SK-N-SH treated with all-trans-retinoic acid at 6 μM for 48 hours (cell line): Measurements from ENCODE around the gene ENTREP3.

ENCODE experiments used
- ATAC-seq: fragments of 200-7000 bp; cut with Tn5 transposase; 3 replicates; pipeline ENCODE4 v1.9.1; 2020; ENCODE audit warnings: mild to moderate bottlenecking, moderate library complexity
- BACH2 ChIP-seq: fragments of 250-450 bp; sonication (Bioruptor Pico); IDR thresholded peaks from 2 replicates; pipeline ENCODE4 v1.9.0; 2021; ENCODE audit warnings: mild to moderate bottlenecking, borderline replicate concordance
- CSDC2 ChIP-seq: fragments of 250-450 bp; sonication (Bioruptor Pico); IDR thresholded peaks from 2 replicates; pipeline ENCODE4 v1.5.0; 2020; ENCODE audit warnings: mild to moderate bottlenecking, moderate library complexity
- ESRRG ChIP-seq: fragments of 250-450 bp; sonication (Bioruptor Pico); IDR thresholded peaks from 2 replicates; pipeline ENCODE4 v1.6.1; 2021; ENCODE audit warnings: mild to moderate bottlenecking
- RARB ChIP-seq: fragments of 250-450 bp; sonication (Bioruptor Pico); IDR thresholded peaks from 2 replicates; pipeline ENCODE4 v1.8.0; 2021; ENCODE audit warnings: mild to moderate bottlenecking, moderate library complexity
- SNAI2 ChIP-seq: fragments of 250-450 bp; sonication (Bioruptor Pico); IDR thresholded peaks from 2 replicates; pipeline ENCODE4 v1.5.0; 2020; ENCODE audit warnings: mild to moderate bottlenecking, moderate library complexity
- TCF4 ChIP-seq: fragments of 250-450 bp; sonication (Bioruptor Pico); IDR thresholded peaks from 2 replicates; pipeline ENCODE4 v1.8.0; 2021; ENCODE audit warnings: mild to moderate bottlenecking, moderate library complexity, borderline replicate concordance
- TOX ChIP-seq: fragments of 250-450 bp; sonication (Bioruptor Pico); IDR thresholded peaks from 2 replicates; pipeline ENCODE4 v1.8.0; 2021; ENCODE audit warnings: mild to moderate bottlenecking, moderate library complexity, borderline replicate concordance
- ZFP3 ChIP-seq: fragments of 250-450 bp; sonication (Bioruptor Pico); IDR thresholded peaks from 2 replicates; pipeline ENCODE4 v1.5.0; 2020; ENCODE audit warnings: mild to moderate bottlenecking, moderate library complexity
- ZFP30 ChIP-seq: fragments of 450-650 bp; formaldehyde crosslinking; IDR thresholded peaks from 2 replicates; pipeline ENCODE4 v1.5.0; 2022; ENCODE audit warnings: mild to moderate bottlenecking, moderate library complexity
- ZNF565 ChIP-seq: fragments of 450-650 bp; formaldehyde crosslinking; conservative IDR thresholded peaks from 2 replicates; pipeline ENCODE4 v1.5.0; 2020; ENCODE audit warnings: low read depth, mild to moderate bottlenecking, moderate library complexity
- ZNF70 ChIP-seq: fragments of 450-650 bp; formaldehyde crosslinking; IDR thresholded peaks from 2 replicates; pipeline ENCODE4 v1.5.0; 2020; ENCODE audit warnings: mild to moderate bottlenecking, moderate library complexity
- ZNF8 ChIP-seq: fragments of 450-650 bp; formaldehyde crosslinking; IDR thresholded peaks from 2 replicates; pipeline ENCODE4 v1.5.0; 2020; ENCODE audit warnings: mild to moderate bottlenecking, moderate library complexity
- TF ChIP-seq, protein P1 (sequence below): fragments of 250-450 bp; sonication (Bioruptor Pico); IDR thresholded peaks from 2 replicates; pipeline ENCODE4 v1.5.1; 2020; ENCODE audit warnings: low read depth, mild to moderate bottlenecking, moderate library complexity
- TF ChIP-seq, protein P2 (sequence below): fragments of 250-450 bp; sonication (Bioruptor Pico); IDR thresholded peaks from 2 replicates; pipeline ENCODE4 v1.5.0; 2020; ENCODE audit warnings: mild to moderate bottlenecking, moderate library complexity
- TF ChIP-seq, protein P3 (sequence below): fragments of 250-450 bp; sonication (Bioruptor Pico); IDR thresholded peaks from 2 replicates; pipeline ENCODE4 v1.8.0; 2020; ENCODE audit warnings: mild to moderate bottlenecking, moderate library complexity, borderline replicate concordance
- TF ChIP-seq, protein P4 (sequence below): fragments of 250-450 bp; sonication (Bioruptor Pico); IDR thresholded peaks from 2 replicates; pipeline ENCODE4 v1.5.1; 2021; ENCODE audit warnings: mild to moderate bottlenecking, moderate library complexity
- TF ChIP-seq, protein P5 (sequence below): fragments of 250-450 bp; sonication (Bioruptor Pico); IDR thresholded peaks from 2 replicates; pipeline ENCODE4 v1.8.0; 2021; ENCODE audit warnings: low read depth, mild to moderate bottlenecking, moderate library complexity, borderline replicate concordance

The ENTREP3 gene

DNA sequence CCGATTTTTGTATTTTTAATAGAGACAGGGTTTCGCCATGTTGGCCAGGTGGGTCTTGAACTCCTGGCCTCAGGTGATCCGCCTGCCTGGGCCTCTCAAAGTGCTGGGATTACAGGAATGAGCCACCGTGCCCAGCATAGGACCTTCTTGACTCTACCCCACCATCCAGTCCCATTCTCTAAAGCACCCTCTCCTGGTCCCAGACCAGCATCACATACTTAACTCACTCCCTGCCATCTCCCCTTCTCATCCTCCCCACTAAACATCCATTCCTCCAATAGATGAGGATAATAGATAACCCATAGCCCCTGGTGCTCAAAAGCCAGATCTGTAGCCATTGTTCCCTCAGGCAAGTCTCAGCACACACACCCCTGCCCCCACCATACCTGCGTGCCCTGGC is 2.1 kb downstream of the ENTREP3 start:
- TF ChIP-seq SNAI2 (CRISPR knock-in tag) (no peak), ESRRG (CRISPR knock-in tag) (no peak), ZFP3 (no peak), CSDC2 (CRISPR knock-in tag) (no peak)
- TF ChIP-seq, protein P1, sequence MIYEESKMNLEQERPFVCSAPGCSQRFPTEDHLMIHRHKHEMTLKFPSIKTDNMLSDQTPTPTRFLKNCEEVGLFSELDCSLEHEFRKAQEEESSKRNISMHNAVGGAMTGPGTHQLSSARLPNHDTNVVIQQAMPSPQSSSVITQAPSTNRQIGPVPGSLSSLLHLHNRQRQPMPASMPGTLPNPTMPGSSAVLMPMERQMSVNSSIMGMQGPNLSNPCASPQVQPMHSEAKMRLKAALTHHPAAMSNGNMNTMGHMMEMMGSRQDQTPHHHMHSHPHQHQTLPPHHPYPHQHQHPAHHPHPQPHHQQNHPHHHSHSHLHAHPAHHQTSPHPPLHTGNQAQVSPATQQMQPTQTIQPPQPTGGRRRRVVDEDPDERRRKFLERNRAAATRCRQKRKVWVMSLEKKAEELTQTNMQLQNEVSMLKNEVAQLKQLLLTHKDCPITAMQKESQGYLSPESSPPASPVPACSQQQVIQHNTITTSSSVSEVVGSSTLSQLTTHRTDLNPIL (CRISPR knock-in tag) = no peak
- TF ChIP-seq, protein P2, sequence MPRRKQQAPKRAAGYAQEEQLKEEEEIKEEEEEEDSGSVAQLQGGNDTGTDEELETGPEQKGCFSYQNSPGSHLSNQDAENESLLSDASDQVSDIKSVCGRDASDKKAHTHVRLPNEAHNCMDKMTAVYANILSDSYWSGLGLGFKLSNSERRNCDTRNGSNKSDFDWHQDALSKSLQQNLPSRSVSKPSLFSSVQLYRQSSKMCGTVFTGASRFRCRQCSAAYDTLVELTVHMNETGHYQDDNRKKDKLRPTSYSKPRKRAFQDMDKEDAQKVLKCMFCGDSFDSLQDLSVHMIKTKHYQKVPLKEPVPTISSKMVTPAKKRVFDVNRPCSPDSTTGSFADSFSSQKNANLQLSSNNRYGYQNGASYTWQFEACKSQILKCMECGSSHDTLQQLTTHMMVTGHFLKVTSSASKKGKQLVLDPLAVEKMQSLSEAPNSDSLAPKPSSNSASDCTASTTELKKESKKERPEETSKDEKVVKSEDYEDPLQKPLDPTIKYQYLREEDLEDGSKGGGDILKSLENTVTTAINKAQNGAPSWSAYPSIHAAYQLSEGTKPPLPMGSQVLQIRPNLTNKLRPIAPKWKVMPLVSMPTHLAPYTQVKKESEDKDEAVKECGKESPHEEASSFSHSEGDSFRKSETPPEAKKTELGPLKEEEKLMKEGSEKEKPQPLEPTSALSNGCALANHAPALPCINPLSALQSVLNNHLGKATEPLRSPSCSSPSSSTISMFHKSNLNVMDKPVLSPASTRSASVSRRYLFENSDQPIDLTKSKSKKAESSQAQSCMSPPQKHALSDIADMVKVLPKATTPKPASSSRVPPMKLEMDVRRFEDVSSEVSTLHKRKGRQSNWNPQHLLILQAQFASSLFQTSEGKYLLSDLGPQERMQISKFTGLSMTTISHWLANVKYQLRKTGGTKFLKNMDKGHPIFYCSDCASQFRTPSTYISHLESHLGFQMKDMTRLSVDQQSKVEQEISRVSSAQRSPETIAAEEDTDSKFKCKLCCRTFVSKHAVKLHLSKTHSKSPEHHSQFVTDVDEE (CRISPR knock-in tag) = no peak
- no peak for ATAC-seq

DNA sequence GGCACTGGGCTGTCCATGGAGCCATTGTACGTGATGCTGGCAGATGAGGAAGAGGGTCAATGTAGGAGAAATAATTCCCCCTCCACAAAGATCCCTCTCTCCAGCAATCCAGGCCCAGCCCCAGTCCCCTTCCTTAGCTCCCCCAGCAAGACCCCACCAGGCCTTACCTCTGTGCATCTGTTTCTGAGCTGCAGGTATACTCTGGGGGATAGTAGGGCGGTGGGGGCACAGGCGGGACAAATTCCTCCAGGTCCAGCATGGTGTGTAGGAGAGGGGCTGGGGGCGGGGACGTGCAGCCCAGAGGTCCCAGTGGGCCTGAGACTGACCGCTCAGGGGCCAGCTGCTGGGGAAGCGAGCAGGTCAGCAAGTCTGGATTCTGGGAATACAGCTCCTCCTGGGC is 3.7 kb downstream of the ENTREP3 start:
- TF ChIP-seq RARB (no peak), ZNF8 (CRISPR knock-in tag) (no peak), TCF4 (CRISPR knock-in tag) (no peak), ZNF70 (CRISPR knock-in tag) (no peak), ESRRG (CRISPR knock-in tag) (no peak), ZNF565 (CRISPR knock-in tag) (no peak), ZFP3 (no peak), TOX (CRISPR knock-in tag) (no peak), BACH2 (CRISPR knock-in tag) (no peak)
- TF ChIP-seq, protein P3, sequence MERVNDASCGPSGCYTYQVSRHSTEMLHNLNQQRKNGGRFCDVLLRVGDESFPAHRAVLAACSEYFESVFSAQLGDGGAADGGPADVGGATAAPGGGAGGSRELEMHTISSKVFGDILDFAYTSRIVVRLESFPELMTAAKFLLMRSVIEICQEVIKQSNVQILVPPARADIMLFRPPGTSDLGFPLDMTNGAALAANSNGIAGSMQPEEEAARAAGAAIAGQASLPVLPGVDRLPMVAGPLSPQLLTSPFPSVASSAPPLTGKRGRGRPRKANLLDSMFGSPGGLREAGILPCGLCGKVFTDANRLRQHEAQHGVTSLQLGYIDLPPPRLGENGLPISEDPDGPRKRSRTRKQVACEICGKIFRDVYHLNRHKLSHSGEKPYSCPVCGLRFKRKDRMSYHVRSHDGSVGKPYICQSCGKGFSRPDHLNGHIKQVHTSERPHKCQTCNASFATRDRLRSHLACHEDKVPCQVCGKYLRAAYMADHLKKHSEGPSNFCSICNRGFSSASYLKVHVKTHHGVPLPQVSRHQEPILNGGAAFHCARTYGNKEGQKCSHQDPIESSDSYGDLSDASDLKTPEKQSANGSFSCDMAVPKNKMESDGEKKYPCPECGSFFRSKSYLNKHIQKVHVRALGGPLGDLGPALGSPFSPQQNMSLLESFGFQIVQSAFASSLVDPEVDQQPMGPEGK (CRISPR knock-in tag) = no peak
- TF ChIP-seq, protein P1 (CRISPR knock-in tag) = no peak
- no peak for ATAC-seq

DNA sequence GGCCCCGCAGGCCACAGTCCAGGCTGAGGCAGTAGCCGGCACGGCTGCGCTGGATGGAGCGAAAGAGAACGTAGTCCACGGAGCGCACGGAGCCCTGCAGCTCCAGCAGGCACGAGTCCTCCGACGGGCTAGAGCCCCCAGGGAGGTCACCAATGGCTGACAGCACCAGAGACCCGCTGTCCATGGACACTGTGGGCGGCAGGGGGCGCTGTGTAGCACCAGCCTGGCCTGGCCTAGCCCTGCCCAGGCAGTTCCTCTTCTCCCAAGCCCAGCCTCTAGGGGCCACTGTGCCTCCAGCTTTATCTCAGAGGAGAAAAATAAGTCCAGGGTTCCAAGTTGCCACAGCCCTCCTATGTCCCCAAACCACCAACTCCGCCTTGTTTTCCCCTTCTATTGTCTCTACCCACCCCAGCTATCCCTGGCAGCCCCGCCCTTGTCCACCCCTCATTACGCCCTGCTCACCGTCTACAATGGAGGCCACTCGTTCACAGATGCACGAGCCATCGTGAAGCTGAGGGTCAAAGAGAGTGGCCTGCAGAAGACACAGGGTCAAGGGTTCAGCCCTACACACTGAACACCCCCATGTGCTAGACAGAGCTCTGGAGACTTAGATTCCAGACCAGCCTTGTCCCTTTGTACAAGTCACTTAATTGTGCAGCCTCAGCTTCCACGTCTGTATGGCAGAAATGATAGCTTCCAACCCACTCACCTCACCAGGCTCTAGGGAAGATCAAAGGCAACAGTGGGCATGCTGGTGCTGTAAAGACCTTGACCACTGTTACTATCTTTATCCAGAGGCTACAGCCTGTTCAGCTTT is 4.4 kb downstream of the ENTREP3 start:
- ATAC-seq = peak; percentile 83
- TF ChIP-seq TCF4 (CRISPR knock-in tag) = no peak
- no peak for TF ChIP-seq ESRRG (CRISPR knock-in tag)
- TF ChIP-seq, protein P3 (CRISPR knock-in tag) = no peak
- no peak for TF ChIP-seq ZFP3
- TF ChIP-seq RARB = no peak
- no peak for TF ChIP-seq BACH2 (CRISPR knock-in tag)

DNA sequence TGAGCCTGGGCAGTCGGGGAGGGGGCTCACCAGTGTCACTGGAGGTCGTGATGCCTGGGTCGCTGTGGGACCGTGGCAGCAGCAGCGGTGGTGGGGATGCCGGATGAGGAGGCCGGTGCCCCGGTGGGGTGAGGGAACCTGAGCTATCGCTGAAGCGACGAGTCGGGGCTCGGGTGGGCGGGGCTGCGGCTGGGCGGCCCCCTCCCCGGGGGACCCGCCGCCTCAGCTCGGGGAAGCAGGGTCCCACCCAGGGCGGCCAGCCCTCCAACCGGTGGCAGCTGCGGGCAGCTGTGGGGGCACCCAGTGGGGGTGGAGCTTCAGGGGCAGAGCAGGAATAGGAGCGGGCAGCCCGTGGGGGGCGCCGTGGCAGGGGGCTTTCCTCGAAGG is 5.0 kb downstream of the ENTREP3 start:
- ATAC-seq = no peak
- TF ChIP-seq, protein P2 (CRISPR knock-in tag) = no peak
- TF ChIP-seq, protein P4, sequence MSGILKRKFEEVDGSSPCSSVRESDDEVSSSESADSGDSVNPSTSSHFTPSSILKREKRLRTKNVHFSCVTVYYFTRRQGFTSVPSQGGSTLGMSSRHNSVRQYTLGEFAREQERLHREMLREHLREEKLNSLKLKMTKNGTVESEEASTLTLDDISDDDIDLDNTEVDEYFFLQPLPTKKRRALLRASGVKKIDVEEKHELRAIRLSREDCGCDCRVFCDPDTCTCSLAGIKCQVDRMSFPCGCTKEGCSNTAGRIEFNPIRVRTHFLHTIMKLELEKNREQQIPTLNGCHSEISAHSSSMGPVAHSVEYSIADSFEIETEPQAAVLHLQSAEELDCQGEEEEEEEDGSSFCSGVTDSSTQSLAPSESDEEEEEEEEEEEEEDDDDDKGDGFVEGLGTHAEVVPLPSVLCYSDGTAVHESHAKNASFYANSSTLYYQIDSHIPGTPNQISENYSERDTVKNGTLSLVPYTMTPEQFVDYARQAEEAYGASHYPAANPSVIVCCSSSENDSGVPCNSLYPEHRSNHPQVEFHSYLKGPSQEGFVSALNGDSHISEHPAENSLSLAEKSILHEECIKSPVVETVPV (CRISPR knock-in tag) = no peak
- TF ChIP-seq ZNF565 (CRISPR knock-in tag) (no peak), ZFP30 (CRISPR knock-in tag) (no peak), TOX (CRISPR knock-in tag) (no peak)
- TF ChIP-seq, protein P5, sequence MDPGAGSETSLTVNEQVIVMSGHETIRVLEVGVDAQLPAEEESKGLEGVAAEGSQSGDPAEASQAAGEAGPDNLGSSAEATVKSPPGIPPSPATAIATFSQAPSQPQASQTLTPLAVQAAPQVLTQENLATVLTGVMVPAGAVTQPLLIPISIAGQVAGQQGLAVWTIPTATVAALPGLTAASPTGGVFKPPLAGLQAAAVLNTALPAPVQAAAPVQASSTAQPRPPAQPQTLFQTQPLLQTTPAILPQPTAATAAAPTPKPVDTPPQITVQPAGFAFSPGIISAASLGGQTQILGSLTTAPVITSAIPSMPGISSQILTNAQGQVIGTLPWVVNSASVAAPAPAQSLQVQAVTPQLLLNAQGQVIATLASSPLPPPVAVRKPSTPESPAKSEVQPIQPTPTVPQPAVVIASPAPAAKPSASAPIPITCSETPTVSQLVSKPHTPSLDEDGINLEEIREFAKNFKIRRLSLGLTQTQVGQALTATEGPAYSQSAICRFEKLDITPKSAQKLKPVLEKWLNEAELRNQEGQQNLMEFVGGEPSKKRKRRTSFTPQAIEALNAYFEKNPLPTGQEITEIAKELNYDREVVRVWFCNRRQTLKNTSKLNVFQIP (CRISPR knock-in tag) = no peak
